ENCODE results near the gene MOV10L1. TPM values are rescaled to one million over a fixed set of nuclear protein-coding genes. Genes with fewer than 3 reads are reported as not detected.

MOV10L1 gene
- total and polyA plus RNA-seq, 10 donors = 0.10 to 0.37 (median 0.15) TPM; not detected in 7

GRCh38 chr22:50070366-50070765 lies 19.4 kb upstream of the MOV10L1 start:
- Histone ChIP-seq H3K4me3 (no peak overlapping the region), H3K27me3 (replicated peaks in 1 of 7) (peaks cover 0 to 22% (median 0%) of the 10 kb centered on the region in 7 donors), H3K9me3 (no peaks in the 10 kb centered on the region), H3K4me1 (no peaks in the 10 kb centered on the region), H3K36me3 (peaks cover 0 to 16% (median 0%) of the 10 kb centered on the region in 6 donors), H3K27ac (no peak overlapping the region)
- intact Hi-C loops (cut with DNase I; ENCODE audit: low total_unique reads) = no loop called here
- 82 to 92% (median 85%) methylated on average over 8 of the region's 8 CpGs for WGBS, 5 donors
- no peak for DNase-seq
- no peak for TF ChIP-seq POLR2AphosphoS5 (IDR thresholded peaks at IDR 0.05)
- TF ChIP-seq POLR2A (IDR thresholded peaks at IDR 0.05) = no peak
- TF ChIP-seq CTCF (IDR thresholded peaks at IDR 0.05 in 8 of 11, conservative IDR thresholded peaks at IDR 0.05 in 3 of 11) = no peak

DNA sequence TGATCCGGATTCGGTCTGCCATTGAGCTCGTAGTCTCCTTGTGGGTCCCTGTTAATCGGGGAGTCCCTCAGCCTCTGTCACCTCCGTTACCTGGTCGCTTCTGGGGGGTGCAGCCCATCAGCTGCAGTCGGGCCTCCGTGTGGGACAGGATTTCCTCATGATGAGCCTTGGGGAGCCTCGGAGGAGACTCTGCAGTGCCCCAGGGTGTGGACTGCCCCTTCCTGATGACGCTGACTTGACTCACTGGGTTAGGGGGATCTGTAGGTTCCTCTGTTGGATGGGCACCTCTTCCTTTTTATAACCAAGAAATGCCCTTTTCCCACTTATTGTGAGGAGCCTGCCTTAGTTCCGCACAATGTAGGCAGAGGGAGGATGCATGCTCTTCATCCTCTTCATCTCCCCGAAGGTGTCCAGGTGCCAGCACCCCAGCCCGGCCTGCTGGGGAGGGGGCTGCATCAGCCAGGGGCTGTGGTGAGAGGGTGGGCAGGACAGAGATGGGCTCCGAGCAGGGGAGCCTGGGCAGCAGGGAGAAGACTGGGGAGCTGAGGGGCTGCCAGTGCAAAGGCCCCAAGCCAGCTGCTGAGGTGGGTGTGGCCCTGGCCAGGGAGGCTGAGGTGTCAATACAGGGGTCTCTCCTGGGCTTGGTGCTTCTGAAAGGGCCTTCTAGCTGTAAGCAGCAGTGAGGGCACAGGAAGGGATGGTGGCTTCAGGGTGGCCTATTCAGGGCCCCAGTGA lies 18.2 kb upstream of the MOV10L1 start:
- Histone ChIP-seq H3K9me3 (no peaks in the 10 kb centered on the region), H3K27me3 (replicated peaks in 1 of 7) (peaks cover 0 to 22% (median 0%) of the 10 kb centered on the region in 7 donors), H3K4me1 (no peaks in the 10 kb centered on the region), H3K4me3 (no peak overlapping the region), H3K36me3 (peaks cover 0 to 16% (median 0%) of the 10 kb centered on the region in 6 donors), H3K27ac (no peak overlapping the region)
- DNase-seq = no peak
- intact Hi-C loops (cut with DNase I; ENCODE audit: low total_unique reads) = no loop called here
- 84 to 88% (median 86%) methylated on average over 11 to 14 of the region's 14 CpGs for WGBS, 5 donors
- TF ChIP-seq POLR2A (IDR thresholded peaks at IDR 0.05) = no peak
- no peak for TF ChIP-seq POLR2AphosphoS5 (IDR thresholded peaks at IDR 0.05)
- no peak for TF ChIP-seq CTCF (IDR thresholded peaks at IDR 0.05 in 8 of 11, conservative IDR thresholded peaks at IDR 0.05 in 3 of 11)

GRCh38 chr22:50072167-50072555 lies 17.6 kb upstream of the MOV10L1 start:
- H3K4me3 ChIP-seq = no peak overlapping the region
- WGBS, 5 donors = 69 to 98% (median 89%) methylated on average over 2 to 9 of the region's 9 CpGs
- H3K9me3 ChIP-seq = no peaks in the 10 kb centered on the region
- H3K36me3 ChIP-seq = peaks cover 0 to 18% (median 0%) of the 10 kb centered on the region in 6 donors
- TF ChIP-seq CTCF (IDR thresholded peaks at IDR 0.05 in 8 of 11, conservative IDR thresholded peaks at IDR 0.05 in 3 of 11) (no peak), POLR2A (IDR thresholded peaks at IDR 0.05) (no peak), POLR2AphosphoS5 (IDR thresholded peaks at IDR 0.05) (no peak)
- H3K27ac ChIP-seq = no peak overlapping the region
- intact Hi-C loops (cut with DNase I; ENCODE audit: low total_unique reads) = no loop called here
- H3K27me3 ChIP-seq (replicated peaks in 1 of 7) = peaks cover 0 to 26% (median 0%) of the 10 kb centered on the region in 7 donors
- no peak for DNase-seq
- no peaks in the 10 kb centered on the region for H3K4me1 ChIP-seq

- intact Hi-C loops (cut with DNase I; ENCODE audit: low total_unique reads) = no loop called here
- Histone ChIP-seq H3K36me3 (peaks cover 0 to 22% (median 0%) of the 10 kb centered on the region in 6 donors), H3K27me3 (replicated peaks in 1 of 7) (peaks cover 0 to 26% (median 0%) of the 10 kb centered on the region in 7 donors), H3K9me3 (no peaks in the 10 kb centered on the region), H3K4me1 (no peaks in the 10 kb centered on the region), H3K27ac (no peak overlapping the region), H3K4me3 (no peak overlapping the region)
- TF ChIP-seq POLR2AphosphoS5 (IDR thresholded peaks at IDR 0.05) (no peak), CTCF (IDR thresholded peaks at IDR 0.05 in 8 of 11, conservative IDR thresholded peaks at IDR 0.05 in 3 of 11) (no peak)
- DNase-seq = peak; percentile 45
- 84 to 93% (median 88%) methylated on average over 15 to 28 of the region's 28 CpGs for WGBS, 5 donors
These were observed 16.9 kb upstream of the MOV10L1 start for GRCh38 chr22:50072714-50073538.

All from spleen (tissue), 11 donors.